ENCODE data around the gene TMEM59L.

The TMEM59L gene

DNA sequence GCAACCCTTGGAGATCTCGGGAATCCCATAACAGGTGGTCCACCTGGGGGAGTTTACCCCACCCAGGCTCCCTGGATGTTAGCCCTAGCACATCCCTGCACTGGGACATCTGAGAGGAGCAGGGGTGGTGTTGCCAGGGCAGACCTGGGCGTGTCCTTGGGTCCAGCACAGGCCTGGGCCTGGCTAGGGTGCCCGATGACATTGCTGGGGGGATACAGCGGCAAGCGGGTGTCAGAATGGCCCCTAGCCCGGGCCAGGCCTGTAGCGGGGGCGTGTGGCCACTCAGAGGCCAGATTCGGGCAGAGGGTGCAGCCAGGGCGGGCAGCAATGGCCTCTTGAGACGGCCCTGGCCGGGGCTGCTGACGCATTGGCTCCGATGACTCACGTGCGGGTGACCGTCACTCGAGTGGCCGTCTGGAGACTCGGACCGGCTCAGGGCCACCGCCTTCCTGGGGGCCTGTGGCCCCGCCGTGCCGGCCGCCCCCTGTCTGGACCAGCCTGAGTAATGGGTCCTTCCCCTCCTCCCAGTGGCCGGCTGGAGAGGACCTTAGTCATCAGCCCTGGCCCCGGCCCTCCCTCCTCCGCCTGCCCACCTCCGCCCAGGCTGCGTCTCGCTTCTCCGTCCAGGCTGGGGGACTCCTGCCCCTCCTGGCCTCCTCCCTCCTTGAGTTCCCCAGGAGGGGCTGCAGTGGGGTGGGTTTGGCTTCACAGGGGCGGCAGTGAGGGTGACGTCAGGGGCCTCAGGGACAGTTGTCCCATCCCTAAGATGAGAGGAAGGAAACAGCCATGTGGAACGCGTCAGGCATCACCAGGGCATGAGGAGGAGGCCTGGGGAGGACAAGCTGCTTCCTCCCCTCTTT, 47.6 kb downstream of the TMEM59L start:
- DNase-seq: no peak

DNA sequence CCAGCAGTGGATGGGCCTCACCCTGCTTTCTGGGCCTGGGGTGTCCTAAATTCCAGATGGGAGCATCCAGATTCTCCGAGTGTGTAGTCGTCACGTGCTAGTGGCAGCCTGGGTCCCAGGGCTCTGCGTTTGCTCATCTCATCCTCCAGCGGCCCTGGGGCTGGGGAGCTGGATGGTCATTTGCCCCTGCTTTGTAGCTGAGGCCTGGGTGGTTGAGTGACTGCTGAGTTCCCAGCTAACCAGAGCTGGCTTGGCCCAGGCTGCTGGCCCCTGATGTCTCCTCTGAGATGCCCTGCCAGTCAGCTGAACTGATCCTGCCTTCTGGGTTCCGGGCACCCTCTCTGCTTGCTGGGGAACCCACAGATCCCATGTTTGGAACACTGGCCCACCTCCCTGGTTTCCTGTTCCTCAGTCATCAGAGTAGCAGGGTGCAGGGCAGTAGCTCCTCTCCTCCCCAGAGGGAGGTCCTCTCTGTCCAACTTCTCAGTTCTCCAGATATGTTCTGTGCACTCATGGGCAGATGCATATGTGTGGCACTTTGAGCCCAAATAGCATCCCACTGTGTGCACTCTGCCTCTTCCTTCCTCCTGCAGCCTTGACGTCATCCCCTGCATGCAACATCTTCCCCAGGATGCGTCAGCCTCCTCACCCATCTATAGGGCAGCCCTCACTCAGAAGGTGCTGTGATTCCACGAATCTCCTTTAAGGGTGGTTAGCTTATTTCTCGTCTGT, 48.4 kb downstream of the TMEM59L start:
- DNase-seq: no peak

GRCh38 chr19:18662972-18663732, 50.5 kb downstream of the TMEM59L start:
- no peak for DNase-seq

DNA sequence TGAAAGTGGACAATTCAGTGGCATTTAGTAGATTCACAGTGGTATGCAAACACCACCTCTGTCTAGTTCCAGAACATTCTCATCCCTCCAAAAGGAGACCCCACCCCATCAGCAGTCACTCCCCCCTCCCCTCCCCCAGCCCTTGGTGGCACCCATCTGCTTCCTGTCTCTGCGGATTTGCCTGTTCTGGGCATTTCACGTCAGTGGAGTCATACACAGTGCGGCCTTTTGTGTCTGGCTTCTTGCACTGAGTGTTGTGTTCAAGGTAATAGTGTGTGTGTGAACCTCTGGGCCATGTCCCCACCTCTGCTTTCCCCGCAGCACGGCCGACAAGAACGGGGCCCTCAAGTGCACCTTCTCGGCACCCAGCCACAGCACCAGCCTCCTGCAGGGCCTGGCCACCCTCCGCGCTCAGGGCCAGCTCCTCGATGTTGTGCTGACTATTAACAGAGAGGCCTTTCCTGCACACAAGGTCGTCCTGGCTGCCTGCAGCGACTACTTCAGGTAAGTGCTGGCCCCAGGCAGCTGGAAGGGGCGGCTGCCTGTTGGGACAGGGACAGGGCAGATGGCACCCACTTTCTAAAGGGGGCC, 51.4 kb downstream of the TMEM59L start:
- DNase-seq: no peak

DNA sequence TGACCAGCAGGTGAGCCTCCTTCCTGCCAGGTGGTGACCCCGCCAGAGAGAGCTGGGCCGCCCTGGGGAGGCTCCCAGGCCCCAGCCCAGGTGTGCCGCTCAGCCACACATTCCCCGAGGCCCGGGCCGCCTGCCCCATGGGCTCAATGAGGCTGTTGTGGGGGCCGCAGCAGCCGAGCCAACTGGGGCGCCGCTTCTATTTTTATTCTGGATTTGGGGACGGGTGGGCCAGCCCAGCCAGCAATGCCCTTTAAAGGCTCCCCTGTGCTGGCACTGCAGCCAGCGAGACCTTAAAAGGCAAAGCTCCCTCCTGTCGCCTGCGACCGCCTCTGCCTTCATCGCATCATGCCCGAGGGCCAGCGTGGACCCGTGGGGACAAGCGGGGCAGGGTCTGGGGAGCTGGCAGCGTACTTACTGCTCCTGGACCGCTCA, 53.1 kb downstream of the TMEM59L start:
- no peak for DNase-seq

DNA sequence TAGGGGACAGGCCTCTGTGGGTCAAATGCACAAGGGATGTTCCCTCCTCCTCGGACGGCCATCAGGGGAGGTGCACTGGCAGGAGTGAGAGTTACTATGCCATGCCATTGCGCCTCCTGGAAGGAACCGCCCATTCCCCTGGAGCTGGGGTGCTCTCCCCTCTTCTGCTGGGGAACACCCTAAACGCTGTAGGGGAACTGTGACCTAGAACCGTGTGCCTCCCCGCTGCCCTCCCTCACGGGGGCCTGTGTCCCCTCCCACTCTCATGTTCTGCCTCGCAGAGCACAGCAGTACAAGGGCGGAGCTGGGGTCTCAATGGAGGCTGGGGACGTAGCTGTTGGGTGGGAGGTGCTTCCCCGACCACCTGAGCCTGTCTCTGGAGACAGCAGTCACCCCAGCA, 53.6 kb downstream of the TMEM59L start:
- no peak for DNase-seq

GRCh38 chr19:18666784-18667183, 54.1 kb downstream of the TMEM59L start:
- DNase-seq: no peak

DNA sequence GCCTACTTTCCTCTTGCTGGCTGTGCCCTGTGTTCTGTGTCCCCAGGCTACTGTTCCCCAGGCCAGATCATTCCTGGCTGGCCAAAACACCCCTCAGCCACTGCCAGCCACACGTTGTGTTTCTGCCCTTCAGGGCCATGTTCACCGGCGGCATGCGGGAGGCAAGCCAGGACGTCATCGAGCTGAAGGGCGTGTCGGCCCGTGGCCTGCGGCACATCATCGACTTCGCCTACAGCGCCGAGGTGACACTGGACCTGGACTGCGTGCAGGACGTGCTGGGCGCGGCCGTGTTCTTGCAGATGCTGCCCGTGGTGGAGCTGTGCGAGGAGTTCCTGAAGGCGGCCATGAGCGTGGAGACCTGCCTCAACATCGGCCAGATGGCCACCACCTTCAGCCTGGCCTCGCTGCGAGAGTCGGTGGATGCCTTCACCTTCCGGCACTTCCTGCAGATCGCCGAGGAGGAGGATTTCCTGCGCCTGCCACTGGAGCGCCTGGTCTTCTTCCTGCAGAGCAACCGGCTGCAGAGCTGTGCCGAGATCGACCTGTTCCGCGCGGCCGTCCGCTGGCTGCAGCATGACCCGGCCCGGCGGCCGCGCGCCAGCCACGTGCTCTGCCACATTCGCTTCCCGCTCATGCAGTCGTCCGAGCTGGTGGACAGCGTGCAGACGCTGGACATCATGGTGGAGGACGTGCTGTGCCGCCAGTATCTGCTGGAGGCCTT, 55.0 kb downstream of the TMEM59L start:
- no peak for DNase-seq

DNA sequence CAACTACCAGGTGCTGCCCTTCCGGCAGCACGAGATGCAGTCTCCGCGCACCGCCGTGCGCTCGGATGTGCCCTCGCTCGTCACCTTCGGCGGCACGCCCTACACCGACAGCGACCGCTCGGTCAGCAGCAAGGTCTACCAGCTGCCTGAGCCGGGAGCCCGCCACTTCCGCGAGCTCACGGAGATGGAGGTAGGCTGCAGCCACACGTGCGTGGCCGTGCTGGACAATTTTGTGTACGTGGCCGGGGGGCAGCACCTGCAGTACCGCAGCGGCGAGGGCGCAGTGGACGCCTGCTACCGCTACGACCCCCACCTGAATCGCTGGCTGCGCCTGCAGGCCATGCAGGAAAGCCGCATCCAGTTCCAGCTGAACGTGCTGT, 55.6 kb downstream of the TMEM59L start:
- no peak for DNase-seq

DNA sequence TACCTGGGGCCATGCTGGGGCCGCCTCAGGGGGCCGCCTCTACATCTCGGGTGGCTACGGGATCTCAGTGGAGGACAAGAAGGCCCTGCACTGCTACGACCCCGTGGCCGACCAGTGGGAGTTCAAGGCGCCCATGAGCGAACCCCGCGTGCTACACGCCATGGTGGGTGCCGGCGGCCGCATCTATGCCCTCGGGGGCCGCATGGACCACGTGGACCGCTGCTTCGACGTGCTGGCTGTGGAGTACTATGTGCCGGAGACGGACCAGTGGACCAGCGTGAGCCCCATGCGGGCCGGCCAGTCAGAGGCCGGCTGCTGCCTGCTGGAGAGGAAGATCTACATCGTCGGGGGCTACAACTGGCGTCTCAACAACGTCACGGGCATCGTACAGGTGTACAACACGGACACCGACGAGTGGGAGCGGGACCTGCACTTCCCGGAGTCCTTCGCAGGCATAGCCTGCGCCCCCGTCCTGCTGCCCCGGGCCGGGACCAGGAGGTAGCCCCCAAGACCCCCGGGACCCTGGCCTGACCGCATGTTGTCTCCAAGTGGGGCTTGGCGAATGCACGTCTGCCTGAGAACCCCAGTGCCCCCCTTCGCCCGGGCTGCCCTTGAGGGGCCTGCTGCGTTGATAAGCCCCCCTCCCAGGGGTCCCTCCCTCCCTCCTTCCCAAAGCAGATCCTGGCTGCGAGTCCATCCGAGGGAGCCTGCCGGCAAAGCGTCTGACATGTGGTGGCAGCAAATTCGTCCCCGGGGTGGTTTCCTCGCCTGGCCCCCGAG, 56.3 kb downstream of the TMEM59L start:
- no peak for DNase-seq

GRCh38 chr19:18669524-18669817, 56.8 kb downstream of the TMEM59L start:
- DNase-seq: no peak

- DNase-seq: no peak
These were observed 57.2 kb downstream of the TMEM59L start for GRCh38 chr19:18669883-18670282.

- DNase-seq: no peak
These were observed 57.6 kb downstream of the TMEM59L start for GRCh38 chr19:18670312-18670711.

All from NK-92 treated with Interleukin-12 subunit alpha and Interleukin-12 subunit beta, amount 100 ng/mL, for 24 hours (cell line).